K562 (cell line): ENCODE results near the gene RAPGEFL1. TPM values are rescaled to one million over a fixed set of nuclear protein-coding genes. Genes with fewer than 3 reads are reported as not detected.

ENCODE experiments used
- ATAC-seq: fragments of 200-7000 bp; cut with Tn5 transposase; 3 replicates; pipeline ENCODE4 v1.9.1; 2020; ENCODE audit warnings: moderate library complexity
- BruUV-seq: library from RNA; stranded (reverse); fragments of 400-500 nt; replicated peaks from 2 replicates; lab custom pipeline; 2021; lab: Mats Ljungman, UMichigan
- CTCF ChIA-PET: fragments of 300-600 bp; formaldehyde crosslinking; extraction: SDS; loops from one replicate; lab custom pipeline; 2021; ENCODE audit warnings: low intra/inter-chr PET ratio; lab: Yijun Ruan, JAX
- POLR2A ChIA-PET: fragments of 300-600, 350-650 bp; sonication (Branson Sonifier 250); formaldehyde crosslinking; extraction: SDS; loops from one replicate; lab custom pipeline; 2021; ENCODE audit warnings: antibody characterized with exemption, inconsistent platforms; lab: Yijun Ruan, JAX
- DNase-seq, 4 experiments: peaks; one replicate each; pipeline versions ENCODE4 v3.0.0 to v3.0.0-alpha.2; 2011 to 2018; ENCODE audit warnings: low spot score in 3 of 4, mixed read lengths in 3 of 4; ENCODE audit errors: extremely low read depth in 1 of 4
- FAIRE-seq: peaks from 2 replicates; lab custom pipeline; 2011; peaks lifted over from hg19 to GRCh38; lab: Jason Lieb, UNC
- H2AFZ ChIP-seq: 2 replicates; pipeline ENCODE4 v1.6.0; 2011; ENCODE audit warnings: low read depth, low read length, control low read depth, inconsistent platforms
- H3K27ac ChIP-seq: fragments of 200-600 bp; 3 replicates; pipeline ENCODE4 v1.8.0; 2011; ENCODE audit warnings: low read depth, mild to moderate bottlenecking, control low read depth, inconsistent platforms, low read length, moderate library complexity, mixed read lengths; ENCODE audit errors: extremely low read depth
- H3K27me3 ChIP-seq, 2 experiments: fragments of 300-600 bp in 1 of 2; 2 replicates in 1 of 2; 3 replicates in 1 of 2; pipeline versions ENCODE4 v1.6.0 to v1.8.0; 2011; ENCODE audit warnings: inconsistent platforms in 2 of 2, low read length in 2 of 2, mild to moderate bottlenecking in 1 of 2, mixed read lengths in 1 of 2, moderate library complexity in 1 of 2; ENCODE audit not compliant: control insufficient read depth in 2 of 2, insufficient read depth in 2 of 2
- H3K36me3 ChIP-seq: fragments of 300-600 bp; 3 replicates; pipeline ENCODE4 v1.8.0; 2011; ENCODE audit warnings: mild to moderate bottlenecking, low read length, inconsistent platforms; ENCODE audit not compliant: control insufficient read depth, insufficient read depth
- H3K4me1 ChIP-seq, 2 experiments: fragments of 200-600 bp in 1 of 2; replicated peaks in 1 of 2; 2 replicates in 1 of 2; 3 replicates in 1 of 2; pipeline versions ENCODE4 v1.5.1 to v1.8.0; 2011; ENCODE audit warnings: inconsistent platforms in 2 of 2, low read length in 2 of 2, mild to moderate bottlenecking in 1 of 2, mixed read lengths in 1 of 2, moderate library complexity in 1 of 2; ENCODE audit not compliant: control insufficient read depth in 2 of 2, insufficient read depth in 2 of 2
- H3K4me2 ChIP-seq: 2 replicates; pipeline ENCODE4 v1.6.1; 2011; ENCODE audit warnings: low read length, control low read depth, inconsistent platforms, mixed read lengths; ENCODE audit not compliant: insufficient read depth
- H3K4me3 ChIP-seq: fragments of 200-600 bp; sonication (generic), shearing (Covaris generic); 2 replicates; pipeline ENCODE4 v1.5.1; 2016; ENCODE audit warnings: control low read depth, inconsistent platforms
- H3K79me2 ChIP-seq: fragments of 200-600 bp; 3 replicates; pipeline ENCODE4 v1.8.0; 2011; ENCODE audit warnings: low read length, inconsistent platforms; ENCODE audit not compliant: control insufficient read depth, insufficient read depth
- H3K9ac ChIP-seq, 2 experiments: 2 replicates each; pipeline versions ENCODE4 v1.6.0 to v1.6.1; 2011; ENCODE audit warnings: low read depth in 2 of 2, low read length in 2 of 2, control low read depth in 1 of 2, inconsistent platforms in 1 of 2, mild to moderate bottlenecking in 1 of 2, mixed read lengths in 1 of 2; ENCODE audit not compliant: insufficient read depth in 1 of 2
- H3K9me1 ChIP-seq: one replicate; pipeline ENCODE4 v1.6.0; 2011; ENCODE audit warnings: inconsistent platforms, mild to moderate bottlenecking, low read length, moderate library complexity; ENCODE audit not compliant: control insufficient read depth, insufficient read depth
- H3K9me3 ChIP-seq: replicated peaks from 2 replicates; pipeline ENCODE4 v1.5.1; 2011; ENCODE audit warnings: low read depth, low read length, inconsistent platforms; ENCODE audit not compliant: control insufficient read depth, insufficient read depth
- H4K20me1 ChIP-seq: replicated peaks from 2 replicates; pipeline ENCODE4 v1.6.1; 2011; ENCODE audit warnings: low read length, inconsistent platforms, mixed read lengths; ENCODE audit not compliant: control insufficient read depth, insufficient read depth
- ASH1L ChIP-seq: fragments of 450-650 bp; IDR thresholded peaks from 2 replicates; pipeline ENCODE4 v1.6.1; 2018; ENCODE audit warnings: borderline replicate concordance, mild to moderate bottlenecking, low read depth; ENCODE audit not compliant: partially characterized antibody
- BCOR ChIP-seq: fragments of 450-650 bp; IDR thresholded peaks from 2 replicates; pipeline ENCODE4 v1.6.1; 2016
- BDP1 ChIP-seq: IDR thresholded peaks from 3 replicates; pipeline ENCODE4 v1.6.1; 2011; ENCODE audit not compliant: insufficient read length, insufficient read depth
- EHMT2 ChIP-seq: fragments of 450-650 bp; IDR thresholded peaks from 2 replicates; pipeline ENCODE4 v1.6.1; 2018; ENCODE audit warnings: antibody characterized with exemption
- FOXP1 ChIP-seq: sonication (generic); formaldehyde crosslinking; IDR thresholded peaks from 2 replicates; pipeline ENCODE4 v1.8.0; 2022; ENCODE audit warnings: mild to moderate bottlenecking, missing genetic modification reagents
- HNRNPK ChIP-seq: fragments of 200-400 bp; formaldehyde crosslinking; IDR thresholded peaks from one replicate; pipeline ENCODE4 v1.6.1; 2018; ENCODE audit warnings: mild to moderate bottlenecking, low read depth, low read length; ENCODE audit not compliant: poor library complexity, severe bottlenecking
- HNRNPLL ChIP-seq: fragments of 200-400 bp; formaldehyde crosslinking; IDR thresholded peaks from 2 replicates; pipeline ENCODE4 v1.6.1; 2017; ENCODE audit warnings: low read length, low read depth, mild to moderate bottlenecking; ENCODE audit not compliant: poor library complexity, severe bottlenecking
- MCM7 ChIP-seq, 2 experiments: fragments of 450-650 bp; IDR thresholded peaks; 2 replicates each; pipeline ENCODE4 v1.6.1; 2016 to 2018
- ZBTB17 ChIP-seq: fragments of 450-650 bp; formaldehyde crosslinking; IDR thresholded peaks from 2 replicates; pipeline ENCODE4 v1.4.0; 2020; ENCODE audit warnings: mild to moderate bottlenecking
- ZFP30 ChIP-seq: fragments of 250-450 bp; sonication (Bioruptor Pico); IDR thresholded peaks from 2 replicates; pipeline ENCODE4 v1.8.0; 2022; ENCODE audit warnings: moderate library complexity, mild to moderate bottlenecking, inconsistent platforms, borderline replicate concordance
- ZNF77 ChIP-seq: fragments of 250-450 bp; sonication (Bioruptor Pico); IDR thresholded peaks from 2 replicates; pipeline ENCODE4 v1.5.0; 2020
- WGBS: fragments of 100-300 bp; shearing (Covaris generic); methylation state at CpG from one replicate; pipeline ENCODE4 v1.1.6; 2016; ENCODE audit warnings: low coverage, mixed read lengths; ENCODE audit not compliant: insufficient coverage; ENCODE audit errors: missing lambda C conversion rate; 5-methylcytosine and 5-hydroxymethylcytosine counted together
- in situ Hi-C: fragments of 300-500 bp; cut with MboI; formaldehyde crosslinking; loops from 4 replicates; pipeline ENCODE4 v1.15.0; 2018; ENCODE audit warnings: inconsistent platforms, mixed read lengths
- intact Hi-C: fragments of 100-400 bp; cut with micrococcal nuclease; formaldehyde crosslinking; loops from 2 replicates; pipeline ENCODE4 v1.14.2; 2022
- polyA plus RNA-seq, 8 experiments: library from polyadenylated mRNA; depleted of rRNA in 4 of 8; stranded (reverse) in 5 of 8; unstranded in 3 of 8; fragments of >200 nt; fragmentation: Nextera tagmentation in 2 of 8; fragmentation: Illumina TruSeq in 1 of 8; extraction: Ambion mirVana in 2 of 8; extraction: Trizol in 1 of 8; gene quantifications; 2 replicates each; pipeline versions ENCODE4 v1.2.1 to v1.2.3, GENCODE V29; 2011 to 2014; ENCODE audit warnings: inconsistent platforms in 1 of 8, missing spikeins in 1 of 8
- total RNA-seq, 7 experiments: library from RNA; depleted of rRNA in 6 of 7; stranded (reverse); fragments of >200 nt in 6 of 7; fragmentation: Illumina TruSeq in 2 of 7; extraction: Trizol in 2 of 7; gene quantifications; 2 replicates each; pipeline versions ENCODE4 v1.2.1 to v1.2.3, GENCODE V29; 2011 to 2021; ENCODE audit warnings: low replicate concordance in 1 of 7
- TF ChIP-seq, protein P1 (sequence below), 2 experiments: IDR thresholded peaks; 2 replicates each; pipeline ENCODE4 v1.6.1; 2012; ENCODE audit warnings: improper control_type of control experiment in 2 of 2, low read depth in 2 of 2, low read length in 2 of 2, borderline replicate concordance in 1 of 2

The RAPGEFL1 gene
- total and polyA plus RNA-seq, 9 of the 15 experiments (the other 6 are each of a cell fraction or from before 2014, with no cell fraction given) = 0.18 to 4.1 (median 2.1) TPM

DNA sequence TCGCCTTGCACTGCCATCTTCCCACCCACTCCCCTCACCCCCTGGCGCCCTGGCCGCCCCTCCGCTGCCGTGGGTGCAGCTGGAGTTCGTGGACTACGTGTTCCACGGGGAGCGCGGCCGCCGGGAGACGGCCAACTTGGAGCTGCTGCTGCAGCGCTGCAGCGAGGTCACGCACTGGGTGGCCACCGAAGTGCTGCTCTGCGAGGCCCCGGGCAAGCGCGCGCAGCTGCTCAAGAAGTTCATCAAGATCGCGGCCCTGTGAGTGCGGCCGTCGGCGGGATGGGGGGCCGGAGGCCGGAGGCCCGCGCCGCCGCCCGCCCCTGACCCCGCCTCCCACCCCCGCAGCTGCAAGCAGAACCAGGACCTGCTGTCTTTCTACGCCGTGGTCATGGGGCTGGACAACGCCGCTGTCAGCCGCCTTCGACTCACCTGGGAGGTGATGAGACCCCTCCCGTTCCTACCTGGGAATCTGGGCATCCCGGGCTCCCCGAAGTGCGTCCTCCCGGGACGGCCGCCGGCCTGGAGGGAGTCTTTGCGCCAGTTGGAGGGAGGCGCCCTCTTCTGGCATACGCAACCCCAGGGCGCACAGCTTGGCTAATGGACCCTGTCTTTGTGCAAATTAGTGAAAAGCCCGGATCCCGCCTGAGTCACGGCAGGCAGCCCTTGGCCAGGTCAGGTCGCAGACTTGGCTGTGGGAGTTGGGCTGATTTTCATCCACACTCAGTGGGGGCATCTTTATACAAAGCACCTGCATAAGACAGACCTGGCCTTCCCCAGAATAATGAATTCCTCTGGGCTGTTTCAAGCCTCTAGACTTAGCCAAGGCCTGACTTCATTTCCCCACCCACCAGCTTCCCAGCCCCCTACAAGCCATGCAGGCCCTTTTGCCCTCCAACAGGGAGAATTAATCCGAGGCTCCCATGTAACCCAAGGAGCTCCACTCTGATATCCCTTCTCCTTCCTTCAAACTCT, 14.3 kb downstream of the RAPGEFL1 start (continued):
- TF ChIP-seq, protein P1, sequence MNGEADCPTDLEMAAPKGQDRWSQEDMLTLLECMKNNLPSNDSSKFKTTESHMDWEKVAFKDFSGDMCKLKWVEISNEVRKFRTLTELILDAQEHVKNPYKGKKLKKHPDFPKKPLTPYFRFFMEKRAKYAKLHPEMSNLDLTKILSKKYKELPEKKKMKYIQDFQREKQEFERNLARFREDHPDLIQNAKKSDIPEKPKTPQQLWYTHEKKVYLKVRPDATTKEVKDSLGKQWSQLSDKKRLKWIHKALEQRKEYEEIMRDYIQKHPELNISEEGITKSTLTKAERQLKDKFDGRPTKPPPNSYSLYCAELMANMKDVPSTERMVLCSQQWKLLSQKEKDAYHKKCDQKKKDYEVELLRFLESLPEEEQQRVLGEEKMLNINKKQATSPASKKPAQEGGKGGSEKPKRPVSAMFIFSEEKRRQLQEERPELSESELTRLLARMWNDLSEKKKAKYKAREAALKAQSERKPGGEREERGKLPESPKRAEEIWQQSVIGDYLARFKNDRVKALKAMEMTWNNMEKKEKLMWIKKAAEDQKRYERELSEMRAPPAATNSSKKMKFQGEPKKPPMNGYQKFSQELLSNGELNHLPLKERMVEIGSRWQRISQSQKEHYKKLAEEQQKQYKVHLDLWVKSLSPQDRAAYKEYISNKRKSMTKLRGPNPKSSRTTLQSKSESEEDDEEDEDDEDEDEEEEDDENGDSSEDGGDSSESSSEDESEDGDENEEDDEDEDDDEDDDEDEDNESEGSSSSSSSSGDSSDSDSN (IDR thresholded peaks at IDR 0.05; ENCODE audit: borderline replicate concordance in 1 of 2, low read depth in 2 of 2, low read length in 2 of 2) = peak in 1 of 2 experiments; percentile 78; a peak in 1 of 4 replicates
- TF ChIP-seq ZBTB17 (no peak), HNRNPK (no peak), ZFP30 (no peak)
- TF ChIP-seq, all 486 proteins: peak for 70

DNA sequence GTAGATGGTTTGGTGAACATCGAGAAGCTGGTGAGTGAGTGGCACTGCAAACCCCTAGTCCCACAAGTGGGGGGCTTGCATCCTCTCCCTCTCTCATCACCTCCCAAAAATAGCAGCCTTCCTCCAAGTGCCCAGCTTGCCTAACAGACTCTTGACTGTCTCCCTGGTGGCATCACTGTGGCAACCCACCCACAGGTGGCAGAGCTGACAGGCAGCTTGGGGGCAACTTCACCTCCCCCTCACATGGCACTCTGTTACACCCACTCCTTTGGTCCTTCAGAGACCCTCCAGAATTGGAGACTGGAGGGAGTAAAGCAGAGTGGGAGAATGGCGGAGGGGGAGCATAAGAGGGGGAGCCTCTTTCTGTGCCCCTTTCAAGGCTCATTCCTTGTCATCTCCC, 15.7 kb downstream of the RAPGEFL1 start:
- Histone ChIP-seq H3K4me2 (no peak overlapping the region), H3K4me3 (no peak overlapping the region), H3K27me3 (no peaks in the 10 kb centered on the region; a peak in 1 of 5 replicates), H3K9me1 (no peaks in the 10 kb centered on the region), H3K4me1 (peaks cover 3 to 26% of the 10 kb centered on the region in 2 experiments; a peak in 3 of 5 replicates), H3K27ac (no peak overlapping the region), H2AFZ (no peak overlapping the region), H3K36me3 (no peaks in the 10 kb centered on the region; the same call in 2 of the 3 replicates), H3K79me2 (no peaks in the 10 kb centered on the region), H3K9me3 (no peaks in the 10 kb centered on the region; the same call in 1 of the 2 replicates), H3K9ac (no peak overlapping the region), H4K20me1 (no peaks in the 10 kb centered on the region)
- in situ Hi-C loops = loop anchor here (5.0 kb wide), 1 partner anchor 94 kb away; the partner anchor contains the start of gene CDC6
- DNase-seq (no peak), FAIRE-seq (no peak), ATAC-seq (no peak)
- ChIA-PET POLR2A (interaction anchor here (0.6 to 1.3 kb wide), 3 partner anchors 28 to 347 kb away, joined by 3 to 4 read pairs (median 3); partner anchors contain the start of gene NR1D1), CTCF (no interaction called here)
- no TSS peak for BruUV-seq
- intact Hi-C loops = loop anchor here (5.0 kb wide), 1 partner anchor 181 kb away; no protein-coding TSS in a partner anchor
- WGBS = 85% methylated on average over 2 of the region's 2 CpGs
- TF ChIP-seq MCM7 (IDR thresholded peaks at IDR 0.05) = no peak
- no peak for TF ChIP-seq BDP1
- TF ChIP-seq ZNF77 (CRISPR knock-in tag) = no peak
- TF ChIP-seq ASH1L = no peak
- peak; percentile 4 for TF ChIP-seq HNRNPLL
- no peak for TF ChIP-seq BCOR
- TF ChIP-seq FOXP1 (CRISPR knock-in tag) = no peak
- no peak for TF ChIP-seq EHMT2
- TF ChIP-seq, all 486 proteins: peak for 1
